AG09319 (cell line): ENCODE data around the gene ZNF527.
A peak's percentile ranks its signal among the peaks of the same experiment; 100 is the strongest.

Source experiments
- DNase-seq: peaks from one replicate; pipeline ENCODE4 v3.0.0-alpha.2; 2010; ENCODE audit warnings: low read depth; ENCODE audit errors: extremely low read depth
- TF ChIP-seq, protein P1 (sequence below): IDR thresholded peaks from 2 replicates; pipeline ENCODE4 v1.5.1; 2011; ENCODE audit warnings: low read depth, mild to moderate bottlenecking, inconsistent platforms, low read length, moderate library complexity

ZNF527 gene

DNA sequence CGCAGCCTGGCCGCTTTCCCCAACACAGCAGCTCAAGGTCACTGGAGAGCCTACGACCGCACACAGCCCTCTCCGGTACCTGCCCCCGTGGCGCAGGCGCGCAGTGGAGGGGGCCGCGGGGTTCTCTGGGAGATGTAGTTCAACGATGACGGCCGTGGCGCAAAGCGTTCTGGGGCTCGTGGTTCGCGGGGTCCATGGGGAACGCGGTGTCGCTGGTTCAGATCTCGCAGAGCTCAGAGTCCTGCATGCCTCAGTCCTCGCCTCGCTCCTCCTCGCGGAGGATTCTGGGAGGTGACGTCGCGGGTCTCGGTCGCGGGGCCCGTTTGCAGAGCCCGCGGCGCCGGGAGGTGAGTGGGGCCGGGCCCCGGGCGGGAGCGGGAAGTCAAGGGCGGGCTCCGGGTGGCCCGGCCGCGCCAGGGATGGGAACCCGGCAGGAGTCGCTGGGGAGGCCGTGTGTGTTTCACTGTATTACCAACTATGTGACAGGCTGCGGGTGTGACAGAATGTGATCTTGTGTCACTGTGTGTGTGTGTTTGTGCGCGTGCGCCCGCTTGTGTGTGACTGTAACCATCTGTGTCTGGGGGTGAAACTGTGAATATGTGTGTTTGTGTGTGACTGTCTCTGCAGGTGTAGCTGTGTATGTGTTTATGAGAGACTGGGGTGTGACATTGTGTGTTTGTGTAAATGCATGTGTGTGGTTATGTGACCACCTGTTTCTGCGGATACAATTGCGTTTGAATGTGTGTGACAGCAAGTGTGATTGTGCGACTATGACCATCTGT is at the start of gene ZNF527:
ZNF527 (plus strand) TSS at position 220 of the 782 bp plus-strand sequence. CDS start 3,100 bp downstream, outside the sequence.
- TF ChIP-seq, protein P1, sequence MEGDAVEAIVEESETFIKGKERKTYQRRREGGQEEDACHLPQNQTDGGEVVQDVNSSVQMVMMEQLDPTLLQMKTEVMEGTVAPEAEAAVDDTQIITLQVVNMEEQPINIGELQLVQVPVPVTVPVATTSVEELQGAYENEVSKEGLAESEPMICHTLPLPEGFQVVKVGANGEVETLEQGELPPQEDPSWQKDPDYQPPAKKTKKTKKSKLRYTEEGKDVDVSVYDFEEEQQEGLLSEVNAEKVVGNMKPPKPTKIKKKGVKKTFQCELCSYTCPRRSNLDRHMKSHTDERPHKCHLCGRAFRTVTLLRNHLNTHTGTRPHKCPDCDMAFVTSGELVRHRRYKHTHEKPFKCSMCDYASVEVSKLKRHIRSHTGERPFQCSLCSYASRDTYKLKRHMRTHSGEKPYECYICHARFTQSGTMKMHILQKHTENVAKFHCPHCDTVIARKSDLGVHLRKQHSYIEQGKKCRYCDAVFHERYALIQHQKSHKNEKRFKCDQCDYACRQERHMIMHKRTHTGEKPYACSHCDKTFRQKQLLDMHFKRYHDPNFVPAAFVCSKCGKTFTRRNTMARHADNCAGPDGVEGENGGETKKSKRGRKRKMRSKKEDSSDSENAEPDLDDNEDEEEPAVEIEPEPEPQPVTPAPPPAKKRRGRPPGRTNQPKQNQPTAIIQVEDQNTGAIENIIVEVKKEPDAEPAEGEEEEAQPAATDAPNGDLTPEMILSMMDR: peak; percentile 1; the same call in 1 of the 2 replicates

DNA sequence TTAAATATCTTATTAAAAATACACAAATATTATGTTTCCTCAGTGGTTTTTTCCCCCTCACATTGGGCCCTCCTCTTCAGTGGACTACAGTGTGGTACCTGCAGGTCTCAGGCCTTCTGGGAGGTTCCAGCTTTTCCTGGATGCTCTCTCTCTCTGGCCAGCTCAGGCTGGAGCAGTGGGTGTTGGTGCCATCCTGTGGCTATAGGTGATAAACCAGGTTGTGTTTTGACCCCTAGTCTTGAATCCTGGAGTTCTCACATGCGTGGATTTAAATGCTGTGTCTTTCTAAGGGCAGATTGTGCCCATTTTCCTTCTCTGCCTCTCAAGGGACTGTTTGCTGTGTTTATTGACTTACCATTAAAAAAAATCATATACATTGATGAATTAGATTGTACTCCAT is 41.2 kb upstream of the ZNF527 start:
- TF ChIP-seq, protein P1: no peak
- no peak for DNase-seq

More for the DNA sequence above, at the start of gene ZNF527:
- peak; percentile 84 for DNase-seq

DNA sequence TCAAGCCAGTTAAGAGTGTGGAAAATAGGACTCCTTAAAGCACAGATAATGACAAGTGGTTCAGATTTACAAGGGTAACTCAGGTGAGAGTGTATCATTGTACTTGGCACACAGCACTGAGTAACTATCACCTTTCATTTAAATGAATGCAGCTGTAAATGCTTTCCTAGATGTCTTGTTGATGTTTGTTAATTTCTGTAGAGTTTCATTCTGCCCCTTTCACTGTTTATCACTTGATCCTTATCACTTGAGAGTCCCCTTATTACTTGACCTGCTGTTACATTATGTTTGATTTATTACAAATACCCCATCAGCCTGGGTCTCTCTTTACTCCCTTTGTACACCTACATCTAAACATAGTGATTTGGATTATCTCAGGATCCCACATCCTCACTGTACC is 38.1 kb upstream of the ZNF527 start:
- TF ChIP-seq, protein P1: no peak
- no peak for DNase-seq

DNA sequence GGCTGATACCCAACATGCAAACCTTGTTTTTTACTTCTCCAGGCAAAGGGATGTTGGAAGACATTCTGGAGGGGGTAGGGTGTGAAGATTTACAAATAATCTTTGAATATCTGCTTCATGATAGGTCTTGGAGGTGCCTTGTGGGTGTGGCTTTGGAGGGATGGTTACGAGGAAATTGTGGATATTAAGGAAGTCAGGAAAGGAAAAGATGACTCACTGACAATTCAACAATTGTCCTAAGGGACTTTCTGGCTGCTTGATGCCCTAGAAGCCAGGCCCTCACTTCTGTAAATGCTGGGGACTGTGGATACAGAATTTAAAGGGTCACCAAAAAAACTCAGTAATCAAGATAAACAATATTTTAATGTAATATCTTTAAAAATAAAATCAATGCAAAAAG is 37.4 kb upstream of the ZNF527 start:
- DNase-seq: no peak
- TF ChIP-seq, protein P1: no peak

DNA sequence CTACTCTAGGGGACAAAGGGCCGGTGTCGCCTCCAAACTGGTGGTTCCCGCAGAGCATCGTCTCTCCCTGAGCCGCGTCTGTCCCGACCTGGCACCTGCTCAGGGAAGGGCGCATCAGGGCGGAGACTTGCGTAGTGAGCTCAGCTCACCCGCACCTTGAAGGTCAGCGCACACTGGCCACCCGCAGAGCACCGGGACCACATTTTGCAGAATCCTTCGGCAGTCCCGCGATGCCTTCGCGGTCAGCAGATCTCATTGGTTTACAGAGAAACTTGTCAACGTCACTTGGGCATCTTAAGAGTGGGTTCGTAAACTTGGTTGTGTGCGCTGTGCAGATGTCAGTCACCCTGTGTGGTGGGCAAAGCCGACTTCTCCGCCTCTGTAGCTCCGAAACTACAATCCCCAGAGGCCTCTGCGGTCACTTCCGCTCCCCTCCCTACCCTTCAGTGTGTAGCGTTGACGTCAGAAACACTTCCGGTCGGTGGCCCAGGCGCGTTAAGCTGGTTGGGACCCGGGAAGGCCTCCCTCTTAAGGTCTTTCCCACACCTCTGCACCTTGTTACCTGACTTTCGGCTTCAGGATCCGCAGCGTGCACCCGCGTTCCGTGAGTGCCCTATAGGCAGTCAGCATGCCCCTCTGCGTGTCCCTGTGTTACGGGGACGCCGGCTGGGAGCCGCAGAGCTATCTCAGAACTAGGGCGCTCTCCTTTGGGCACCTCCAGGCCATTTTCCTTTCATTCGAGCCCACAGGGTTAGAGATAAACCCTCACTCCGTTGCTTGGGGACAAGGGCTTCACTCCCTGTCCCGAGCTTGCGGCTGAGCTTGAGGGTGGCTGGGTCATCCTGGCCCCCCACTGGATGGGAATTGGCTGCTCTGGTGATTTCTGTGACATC is 36.5 kb upstream of the ZNF527 start:
- DNase-seq: peak; percentile 49
- TF ChIP-seq, protein P1: no peak

DNA sequence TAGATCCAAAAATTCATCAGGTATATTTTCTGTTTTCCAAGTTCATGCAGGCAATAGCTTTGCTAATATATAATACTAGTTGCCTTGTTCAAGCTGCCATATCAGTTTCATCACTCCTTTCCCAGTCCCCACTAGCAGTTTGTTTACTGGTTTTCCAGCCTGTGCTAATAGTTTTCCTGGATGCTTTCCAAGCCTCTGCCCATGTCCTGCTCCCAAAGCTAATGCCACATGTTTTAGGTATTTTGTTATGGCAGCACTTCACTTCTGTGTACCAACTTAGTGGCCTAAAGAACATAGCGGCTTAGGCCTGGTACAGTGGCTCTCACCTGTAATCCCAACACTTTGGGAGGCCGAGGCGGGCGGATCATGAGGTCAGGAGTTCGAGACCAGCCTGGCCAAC is 28.1 kb upstream of the ZNF527 start:
- TF ChIP-seq, protein P1: no peak
- no peak for DNase-seq

DNA sequence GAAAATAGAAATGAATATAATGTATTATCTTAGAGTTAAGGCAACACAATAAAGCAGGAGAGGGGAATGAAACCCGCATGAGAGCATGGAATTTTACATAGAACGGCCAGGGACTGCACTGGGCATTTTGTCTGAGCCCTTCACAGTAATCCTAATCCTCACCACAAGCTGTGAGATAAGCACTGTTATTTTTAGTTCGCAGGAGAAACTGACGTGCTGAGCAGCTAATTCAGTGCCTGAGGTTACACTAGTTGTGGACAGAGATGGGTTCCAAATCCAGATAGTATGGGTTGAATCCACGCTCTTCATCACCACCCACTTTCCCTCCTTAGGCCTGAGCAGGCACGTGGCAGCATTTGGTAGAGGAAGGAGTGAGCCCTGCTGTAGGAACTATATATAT is 24.8 kb upstream of the ZNF527 start:
- no peak for DNase-seq
- TF ChIP-seq, protein P1: no peak
